Measurements from ENCODE around the gene GYPB. TPM values are rescaled to one million over a fixed set of nuclear protein-coding genes. Genes with fewer than 3 reads are reported as not detected.
"Not testable (repeated sequence)": the region's sequence is repeated elsewhere in the genome, so short reads cannot be mapped to it uniquely, and the experiment has no call there.

The GYPB gene
- total and polyA plus RNA-seq, 2 of the 8 experiments (the other 6 are each of a cell fraction or from before 2014, with no cell fraction given): not detected

- H3K79me1 ChIP-seq (ENCODE audit: low read depth, low read length); H2BK15ac ChIP-seq (ENCODE audit: low read length); H3K23ac ChIP-seq (ENCODE audit: insufficient read length); H3K9ac ChIP-seq (replicated peaks in 1 of 4; ENCODE audit: extremely low read depth in 1 of 4, low read depth in 3 of 4, low read length in 3 of 4); H2BK120ac ChIP-seq (replicated peaks; ENCODE audit: low read depth, low read length); H2BK5ac ChIP-seq (ENCODE audit: low read depth, low read length); H3K27ac ChIP-seq (ENCODE audit: low read depth, low read length); H3K23me2 ChIP-seq (ENCODE audit: low read depth, low read length); H3K4me2 ChIP-seq (ENCODE audit: insufficient read depth in 1 of 2, low read depth in 2 of 2, low read length in 2 of 2); H4K20me1 ChIP-seq (replicated peaks in 1 of 2; ENCODE audit: control insufficient read depth in 1 of 2, insufficient read depth in 2 of 2, low read length in 2 of 2); POLR2A ChIA-PET (ENCODE audit: partially characterized antibody); H4K8ac ChIP-seq (ENCODE audit: extremely low read depth, insufficient read depth, low read length); H3K4ac ChIP-seq (replicated peaks; ENCODE audit: insufficient read length, low read depth, low read length); DNase-seq (ENCODE audit: low read depth in 1 of 2, low spot score in 2 of 2); FAIRE-seq; H3K56ac ChIP-seq (replicated peaks; ENCODE audit: insufficient read length, low read depth, low read length); H3K14ac ChIP-seq (ENCODE audit: insufficient read length); H3K9me3 ChIP-seq (ENCODE audit: insufficient read depth in 2 of 2, low read depth in 1 of 2, low read length in 1 of 2); H3K36me3 ChIP-seq (ENCODE audit: control insufficient read depth in 2 of 4, insufficient read depth in 4 of 4, low read length in 3 of 4); H2AK5ac ChIP-seq (ENCODE audit: low read depth, low read length); H4K91ac ChIP-seq (replicated peaks; ENCODE audit: insufficient read length, low read length); H4K5ac ChIP-seq (ENCODE audit: insufficient read length, low read depth, low read length); H2BK12ac ChIP-seq (ENCODE audit: low read depth, low read length); H3K27me3 ChIP-seq (replicated peaks in 1 of 4; ENCODE audit: control insufficient read depth in 3 of 4, extremely low read depth in 1 of 4, insufficient read depth in 3 of 4, low read length in 3 of 4); H3K4me1 ChIP-seq (replicated peaks in 1 of 4; ENCODE audit: control insufficient read depth in 3 of 4, insufficient read depth in 4 of 4, low read length in 3 of 4); H3K18ac ChIP-seq (ENCODE audit: extremely low read depth, low read length); H3K4me3 ChIP-seq (ENCODE audit: extremely low read depth in 1 of 4, insufficient read depth in 2 of 4, low read depth in 3 of 4, low read length in 4 of 4); H2AFZ ChIP-seq (ENCODE audit: low read length); H2BK20ac ChIP-seq (ENCODE audit: low read length); H3K79me2 ChIP-seq (ENCODE audit: control insufficient read depth in 1 of 2, insufficient read depth in 2 of 2, low read length in 2 of 2): not testable (repeated sequence)
- CTCF ChIA-PET (ENCODE audit: partially characterized antibody): interaction anchor here (0.6 kb wide), 1 partner anchor 1520 kb away, joined by 3 read pairs; no protein-coding TSS in a partner anchor
- WGBS, 2 experiments (ENCODE audit: extremely low coverage in 1 of 2, insufficient coverage in 1 of 2, insufficient read length in 1 of 2, insufficient replicate concordance in 2 of 2, low coverage in 1 of 2, low lambda C conversion rate in 2 of 2, missing lambda C conversion rate in 1 of 2): 96% methylated on average over 4 of the region's 4 CpGs; no CpG with 5 or more reads in 1 of the 2 experiments
These were observed 7.5 kb upstream of the GYPB start for GRCh38 chr4:144026682-144027081.

GRCh38 chr4:144024399-144025053 is 5.3 kb upstream of the GYPB start:
- H2BK15ac ChIP-seq (ENCODE audit: low read length); H3K4me2 ChIP-seq (ENCODE audit: insufficient read depth in 1 of 2, low read depth in 2 of 2, low read length in 2 of 2); H2AK5ac ChIP-seq (ENCODE audit: low read depth, low read length); H3K4ac ChIP-seq (replicated peaks; ENCODE audit: insufficient read length, low read depth, low read length); FAIRE-seq; H3K36me3 ChIP-seq (ENCODE audit: control insufficient read depth in 2 of 4, insufficient read depth in 4 of 4, low read length in 3 of 4); H3K23ac ChIP-seq (ENCODE audit: insufficient read length); H3K56ac ChIP-seq (replicated peaks; ENCODE audit: insufficient read length, low read depth, low read length); H3K9ac ChIP-seq (replicated peaks in 1 of 4; ENCODE audit: extremely low read depth in 1 of 4, low read depth in 3 of 4, low read length in 3 of 4); H4K8ac ChIP-seq (ENCODE audit: extremely low read depth, insufficient read depth, low read length); H2BK120ac ChIP-seq (replicated peaks; ENCODE audit: low read depth, low read length); POLR2A ChIA-PET (ENCODE audit: partially characterized antibody); H3K4me1 ChIP-seq (replicated peaks in 1 of 4; ENCODE audit: control insufficient read depth in 3 of 4, insufficient read depth in 4 of 4, low read length in 3 of 4); H3K27me3 ChIP-seq (replicated peaks in 1 of 4; ENCODE audit: control insufficient read depth in 3 of 4, extremely low read depth in 1 of 4, insufficient read depth in 3 of 4, low read length in 3 of 4); H3K9me3 ChIP-seq (ENCODE audit: insufficient read depth in 2 of 2, low read depth in 1 of 2, low read length in 1 of 2); H2AFZ ChIP-seq (ENCODE audit: low read length); H3K23me2 ChIP-seq (ENCODE audit: low read depth, low read length); DNase-seq (ENCODE audit: low read depth in 1 of 2, low spot score in 2 of 2); H3K79me1 ChIP-seq (ENCODE audit: low read depth, low read length); H3K18ac ChIP-seq (ENCODE audit: extremely low read depth, low read length); H2BK20ac ChIP-seq (ENCODE audit: low read length); H3K4me3 ChIP-seq (ENCODE audit: extremely low read depth in 1 of 4, insufficient read depth in 2 of 4, low read depth in 3 of 4, low read length in 4 of 4); H4K20me1 ChIP-seq (replicated peaks in 1 of 2; ENCODE audit: control insufficient read depth in 1 of 2, insufficient read depth in 2 of 2, low read length in 2 of 2); CTCF ChIA-PET (ENCODE audit: partially characterized antibody); H2BK12ac ChIP-seq (ENCODE audit: low read depth, low read length); H3K27ac ChIP-seq (ENCODE audit: low read depth, low read length); H4K91ac ChIP-seq (replicated peaks; ENCODE audit: insufficient read length, low read length); H3K79me2 ChIP-seq (ENCODE audit: control insufficient read depth in 1 of 2, insufficient read depth in 2 of 2, low read length in 2 of 2); H3K14ac ChIP-seq (ENCODE audit: insufficient read length); H2BK5ac ChIP-seq (ENCODE audit: low read depth, low read length); H4K5ac ChIP-seq (ENCODE audit: insufficient read length, low read depth, low read length): not testable (repeated sequence)
- WGBS, 2 experiments (ENCODE audit: extremely low coverage in 1 of 2, insufficient coverage in 1 of 2, insufficient read length in 1 of 2, insufficient replicate concordance in 2 of 2, low coverage in 1 of 2, low lambda C conversion rate in 2 of 2, missing lambda C conversion rate in 1 of 2): 100% methylated on average over 3 of the region's 4 CpGs; no CpG with 5 or more reads in 1 of the 2 experiments

Data from H1 (cell line).